Measurements from ENCODE around the gene SMARCA4. TPM values are rescaled to one million over a fixed set of nuclear protein-coding genes. Genes with fewer than 3 reads are reported as not detected.

Gene SMARCA4
- total RNA-seq, 1 experiment from 2014 or later, result 261 TPM

DNA sequence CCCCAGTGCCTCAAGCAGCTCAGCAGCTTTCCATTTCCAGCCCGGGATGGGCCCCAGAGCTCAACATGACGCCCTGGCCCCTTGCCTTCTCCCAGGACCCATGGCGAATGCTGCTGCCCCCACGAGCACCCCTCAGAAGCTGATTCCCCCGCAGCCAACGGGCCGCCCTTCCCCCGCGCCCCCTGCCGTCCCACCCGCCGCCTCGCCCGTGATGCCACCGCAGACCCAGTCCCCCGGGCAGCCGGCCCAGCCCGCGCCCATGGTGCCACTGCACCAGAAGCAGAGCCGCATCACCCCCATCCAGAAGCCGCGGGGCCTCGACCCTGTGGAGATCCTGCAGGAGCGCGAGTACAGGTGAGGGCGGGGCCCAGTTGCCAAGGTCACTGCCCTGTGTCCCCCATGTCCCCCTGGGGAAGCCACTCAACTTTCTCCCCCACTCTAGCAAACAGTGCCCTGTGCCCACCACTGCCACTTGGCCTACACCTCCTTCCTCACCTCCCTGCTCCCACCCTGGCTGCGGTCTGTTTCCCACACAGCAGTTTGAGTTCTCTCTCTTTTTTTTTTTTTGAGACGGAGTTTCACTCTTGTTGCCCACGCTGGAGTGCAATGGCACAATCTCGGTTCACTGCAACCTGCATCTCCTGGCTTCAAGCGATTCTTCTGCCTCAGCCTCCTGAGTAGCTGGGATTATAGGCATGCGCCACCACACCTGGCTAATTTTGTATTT is 26.9 kb downstream of the SMARCA4 start:
- TF ChIP-seq, protein P1, sequence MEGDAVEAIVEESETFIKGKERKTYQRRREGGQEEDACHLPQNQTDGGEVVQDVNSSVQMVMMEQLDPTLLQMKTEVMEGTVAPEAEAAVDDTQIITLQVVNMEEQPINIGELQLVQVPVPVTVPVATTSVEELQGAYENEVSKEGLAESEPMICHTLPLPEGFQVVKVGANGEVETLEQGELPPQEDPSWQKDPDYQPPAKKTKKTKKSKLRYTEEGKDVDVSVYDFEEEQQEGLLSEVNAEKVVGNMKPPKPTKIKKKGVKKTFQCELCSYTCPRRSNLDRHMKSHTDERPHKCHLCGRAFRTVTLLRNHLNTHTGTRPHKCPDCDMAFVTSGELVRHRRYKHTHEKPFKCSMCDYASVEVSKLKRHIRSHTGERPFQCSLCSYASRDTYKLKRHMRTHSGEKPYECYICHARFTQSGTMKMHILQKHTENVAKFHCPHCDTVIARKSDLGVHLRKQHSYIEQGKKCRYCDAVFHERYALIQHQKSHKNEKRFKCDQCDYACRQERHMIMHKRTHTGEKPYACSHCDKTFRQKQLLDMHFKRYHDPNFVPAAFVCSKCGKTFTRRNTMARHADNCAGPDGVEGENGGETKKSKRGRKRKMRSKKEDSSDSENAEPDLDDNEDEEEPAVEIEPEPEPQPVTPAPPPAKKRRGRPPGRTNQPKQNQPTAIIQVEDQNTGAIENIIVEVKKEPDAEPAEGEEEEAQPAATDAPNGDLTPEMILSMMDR (conservative IDR thresholded peaks at IDR 0.05), result no peak

More for the DNA sequence above, 26.9 kb downstream of the SMARCA4 start:
- Histone ChIP-seq H3K9ac (ENCODE audit: extremely low read depth, insufficient read length, low read length) (no peak overlapping the region), H3K4me2 (ENCODE audit: insufficient read depth, insufficient read length, low read length) (no peak overlapping the region), H3K79me1 (ENCODE audit: insufficient read depth, low read depth, low read length, poor library complexity, severe bottlenecking) (peaks cover 10% of the 10 kb centered on the region), H2AK5ac (ENCODE audit: insufficient read length, low read length) (no peak overlapping the region), H2BK20ac (ENCODE audit: low read depth, low read length, poor library complexity, severe bottlenecking) (no peak overlapping the region), H3T11ph (ENCODE audit: low read length) (no peak overlapping the region), H3K27me3 (ENCODE audit: insufficient read depth, low read length) (no peaks in the 10 kb centered on the region), H3K23me2 (ENCODE audit: insufficient read length, low read depth, low read length, poor library complexity, severe bottlenecking) (no peaks in the 10 kb centered on the region), H2BK15ac (ENCODE audit: low read depth, low read length) (no peak overlapping the region), H3K79me2 (ENCODE audit: insufficient read depth, low read length) (peaks cover 6% of the 10 kb centered on the region; the same call in 1 of the 2 replicates), H2BK120ac (ENCODE audit: low read depth, low read length, poor library complexity, severe bottlenecking) (no peak overlapping the region), H2BK5ac (ENCODE audit: insufficient read length, low read length) (no peak overlapping the region), H3K18ac (ENCODE audit: insufficient read length, low read depth, low read length) (no peak overlapping the region), H3K9me3 (ENCODE audit: control insufficient read depth, low read depth, low read length) (no peaks in the 10 kb centered on the region), H2BK12ac (ENCODE audit: insufficient read length, low read depth, low read length) (no peak overlapping the region), H4K8ac (replicated peaks; ENCODE audit: insufficient read length, low read depth, low read length) (no peak overlapping the region), H4K5ac (ENCODE audit: insufficient read length, low read depth, low read length) (no peak overlapping the region), H3K14ac (ENCODE audit: insufficient read depth, low read length) (no peak overlapping the region), H3K4me1 (ENCODE audit: insufficient read depth, low read length) (no peaks in the 10 kb centered on the region), H3K27ac (ENCODE audit: insufficient read length, low read depth, low read length) (no peak overlapping the region), H3K4ac (ENCODE audit: low read depth, low read length) (no peak overlapping the region), H2AFZ (ENCODE audit: low read length) (no peak overlapping the region), H3K23ac (ENCODE audit: insufficient read length, low read depth, low read length) (no peak overlapping the region), H3K56ac (ENCODE audit: insufficient read length, low read depth, low read length) (no peak overlapping the region), H4K91ac (ENCODE audit: insufficient read length, low read depth, low read length) (no peak overlapping the region), H4K20me1 (ENCODE audit: control insufficient read depth, insufficient read depth, insufficient read length) (no peaks in the 10 kb centered on the region)
- Mint-ChIP-seq H3K4me3 (no peak overlapping the region), H3K27me3 (ENCODE audit: low read depth) (no peaks in the 10 kb centered on the region), H3K36me3 (ENCODE audit: insufficient read depth in 1 of 3, low read depth in 3 of 3) (peaks cover 38 to 69% (median 63%) of the 10 kb centered on the region in 3 experiments; a peak in 6 of 7 replicates), H3K9me3 (no peaks in the 10 kb centered on the region), H3K27ac (peak overlapping the region in 1 of 3 experiments; percentile 41; a peak in 2 of 7 replicates), H3K4me1 (no peaks in the 10 kb centered on the region)
- no CpG with 5 or more reads among the region's 32 CpGs for WGBS (ENCODE audit: extremely low coverage, insufficient read length, low lambda C conversion rate)
- DNase-seq, result no peak
